ENCODE data around the gene PRLR.

DNA sequence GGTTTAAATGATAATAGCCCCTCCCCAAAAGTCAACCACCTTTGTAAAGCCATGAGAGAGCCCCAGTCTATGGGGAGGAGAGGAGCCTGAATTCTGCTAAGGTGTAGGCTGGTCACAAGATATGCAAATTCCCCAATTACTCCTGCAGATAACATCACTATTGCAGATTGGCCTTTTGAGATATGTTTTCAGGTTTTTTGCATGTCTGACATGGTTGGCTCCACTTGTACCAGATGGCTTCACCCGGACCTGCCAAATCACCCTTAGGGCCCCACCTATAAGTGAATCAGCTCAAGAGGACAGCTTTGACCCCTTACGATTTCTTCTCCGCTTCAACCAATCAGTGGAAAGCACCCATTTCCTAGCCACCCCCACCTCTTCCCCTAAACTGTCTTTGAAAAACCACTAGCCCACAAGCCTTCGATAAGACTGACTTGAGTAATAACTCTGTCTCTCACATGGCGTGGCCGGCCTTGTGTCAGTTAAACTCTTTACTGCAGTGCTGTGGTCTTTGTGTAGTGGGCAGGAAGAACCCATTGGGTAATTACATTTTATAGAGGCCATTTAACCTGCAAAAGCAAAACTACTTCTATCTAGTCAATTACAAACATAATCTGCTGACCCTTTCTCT is 69.7 kb downstream of the PRLR start:
- TF ChIP-seq CTCF (IDR thresholded peaks at IDR 0.05; ENCODE audit: low read depth, low read length, poor library complexity, severe bottlenecking) (no peak), EZH2phosphoT487 (IDR thresholded peaks at IDR 0.05; ENCODE audit: borderline replicate concordance, low read length) (no peak)

Data from DOHH2 (cell line).